HCT116 (cell line): ENCODE data around the gene PITRM1. TPM values are rescaled to one million over a fixed set of nuclear protein-coding genes. Genes with fewer than 3 reads are reported as not detected.

ENCODE experiments used
- ATAC-seq: fragments of 200-7000 bp; cut with Tn5 transposase; 2 replicates; pipeline ENCODE4 v1.9.1; 2020; ENCODE audit warnings: mild to moderate bottlenecking, moderate library complexity
- BruUV-seq: library from RNA; stranded (reverse); fragments of 400-500 nt; replicated peaks from 2 replicates; lab custom pipeline; 2021; lab: Mats Ljungman, UMichigan
- CTCF ChIA-PET: fragments of 300-600 bp; sonication (Branson Sonifier 250); formaldehyde crosslinking; loops from one replicate; lab custom pipeline; 2021; ENCODE audit warnings: antibody characterized with exemption; lab: Charles Lee
- POLR2A ChIA-PET: fragments of 300-600, 350-600 bp; sonication (Branson Sonifier 250); formaldehyde crosslinking; loops from one replicate; lab custom pipeline; 2021; ENCODE audit warnings: antibody characterized with exemption; lab: Charles Lee
- RAD21 ChIA-PET, 2 experiments: fragments of 300-600 bp; sonication (Branson Sonifier 250); formaldehyde crosslinking; loops; one replicate each; lab custom pipeline; 2023; ENCODE audit warnings: low total read pairs in 2 of 2; ENCODE audit not compliant: uncharacterized antibody in 2 of 2, unreplicated experiment in 2 of 2, low non-redundant PET in 1 of 2; lab: Charles Lee
- DNase-seq: peaks from one replicate; pipeline ENCODE4 v3.0.0-alpha.2; 2010; ENCODE audit warnings: low read depth, low spot score
- H2AFZ ChIP-seq: fragments of 200-600 bp; shearing (Covaris generic), sonication (generic); 2 replicates; pipeline ENCODE4 v1.6.1; 2017; ENCODE audit warnings: low read depth, mixed run types, mixed read lengths, antibody characterized with exemption, low read length; ENCODE audit not compliant: poor library complexity, severe bottlenecking
- H3K27ac ChIP-seq: 2 replicates; pipeline ENCODE4 v1.5.1; 2012; ENCODE audit warnings: low read depth, low read length
- H3K27me3 ChIP-seq: fragments of 200-600 bp; sonication (generic); 2 replicates; pipeline ENCODE4 v1.6.1; 2016; ENCODE audit warnings: mixed run types, low read length, mixed read lengths; ENCODE audit not compliant: insufficient read depth
- H3K36me3 ChIP-seq, 2 experiments: fragments of 200-500 bp in 1 of 2; fragments of 200-600 bp in 1 of 2; sonication (Bioruptor generic) in 1 of 2; sonication (generic) in 1 of 2; 2 replicates each; pipeline versions ENCODE4 v1.5.1 to v1.6.1; 2014 to 2016; ENCODE audit warnings: low read length in 2 of 2, inconsistent platforms in 1 of 2, mixed read lengths in 1 of 2, mixed run types in 1 of 2; ENCODE audit not compliant: insufficient read depth in 2 of 2, control insufficient read depth in 1 of 2
- H3K4me1 ChIP-seq, 2 experiments: fragments of 200-600 bp in 1 of 2; sonication (generic) in 1 of 2; 2 replicates each; pipeline versions ENCODE4 v1.5.1 to v1.6.1; 2012 to 2017; ENCODE audit warnings: low read length in 2 of 2, inconsistent platforms in 1 of 2, mild to moderate bottlenecking in 1 of 2, mixed read lengths in 1 of 2, mixed run types in 1 of 2, moderate library complexity in 1 of 2; ENCODE audit not compliant: insufficient read depth in 2 of 2, control insufficient read depth in 1 of 2
- H3K4me2 ChIP-seq: fragments of 200-600 bp; sonication (generic); 2 replicates; pipeline ENCODE4 v1.6.1; 2017; ENCODE audit warnings: mixed run types, low read length, mixed read lengths
- H3K4me3 ChIP-seq, 2 experiments: fragments of 200-600 bp in 1 of 2; sonication (generic) in 1 of 2; replicated peaks in 1 of 2; 2 replicates each; pipeline ENCODE4 v1.5.1; 2011 to 2016; ENCODE audit warnings: low read length in 2 of 2, control low read depth in 1 of 2, low read depth in 1 of 2, mild to moderate bottlenecking in 1 of 2, mixed read lengths in 1 of 2, mixed run types in 1 of 2
- H3K79me2 ChIP-seq: fragments of 200-600 bp; sonication (generic); 2 replicates; pipeline ENCODE4 v1.6.1; 2017; ENCODE audit warnings: mild to moderate bottlenecking, mixed run types, low read length, moderate library complexity, mixed read lengths; ENCODE audit not compliant: insufficient read depth
- H3K9ac ChIP-seq: fragments of 200-600 bp; sonication (generic); 2 replicates; pipeline ENCODE4 v1.6.1; 2016; ENCODE audit warnings: low read length, mixed read lengths
- H3K9me2 ChIP-seq: fragments of 200-600 bp; sonication (generic), shearing (Covaris generic); 2 replicates; pipeline ENCODE4 v1.6.1; 2017; ENCODE audit warnings: mixed run types, mild to moderate bottlenecking, moderate library complexity; ENCODE audit not compliant: insufficient read depth
- H3K9me3 ChIP-seq, 2 experiments: fragments of 200-500 bp in 1 of 2; fragments of 200-600 bp in 1 of 2; sonication (Bioruptor generic) in 1 of 2; sonication (generic) in 1 of 2; 2 replicates each; pipeline ENCODE4 v1.6.1; 2014 to 2017; ENCODE audit warnings: low read length in 2 of 2, mixed read lengths in 2 of 2, inconsistent platforms in 1 of 2, low read depth in 1 of 2, mild to moderate bottlenecking in 1 of 2, mixed run types in 1 of 2, moderate library complexity in 1 of 2; ENCODE audit not compliant: control insufficient read depth in 1 of 2, insufficient read depth in 1 of 2
- H4K20me1 ChIP-seq: fragments of 200-600 bp; sonication (generic), shearing (Covaris generic); 2 replicates; pipeline ENCODE4 v1.6.1; 2017; ENCODE audit warnings: mixed run types, mild to moderate bottlenecking, moderate library complexity; ENCODE audit not compliant: insufficient read depth
- ATF3 ChIP-seq: IDR thresholded peaks from 2 replicates; pipeline ENCODE4 v1.6.1; 2012
- CBX3 ChIP-seq: IDR thresholded peaks from 2 replicates; pipeline ENCODE4 v1.6.1; 2012; ENCODE audit warnings: low read depth
- CEBPB ChIP-seq: IDR thresholded peaks from 2 replicates; pipeline ENCODE4 v1.6.1; 2012; ENCODE audit warnings: low read depth
- CTCF ChIP-seq, 3 experiments: fragments of 200-600 bp in 1 of 3; sonication (generic) in 1 of 3; IDR thresholded peaks in 2 of 3; conservative IDR thresholded peaks in 1 of 3; 2 replicates each; pipeline ENCODE4 v1.5.1; 2012 to 2017; ENCODE audit warnings: low read depth in 2 of 3, low read length in 2 of 3, antibody characterized with exemption in 1 of 3, borderline replicate concordance in 1 of 3, control low read depth in 1 of 3, mild to moderate bottlenecking in 1 of 3, mixed read lengths in 1 of 3, mixed run types in 1 of 3, moderate library complexity in 1 of 3; ENCODE audit not compliant: insufficient read depth in 1 of 3
- EGR1 ChIP-seq: IDR thresholded peaks from 2 replicates; pipeline ENCODE4 v1.6.1; 2012; ENCODE audit warnings: low read depth
- EZH2 ChIP-seq: fragments of 200-600 bp; sonication (generic); IDR thresholded peaks from 2 replicates; pipeline ENCODE4 v1.6.1; 2017; ENCODE audit warnings: antibody characterized with exemption, mixed run types
- FOSL1 ChIP-seq: IDR thresholded peaks from 2 replicates; pipeline ENCODE4 v1.6.1; 2012; ENCODE audit warnings: low read depth
- JUND ChIP-seq: IDR thresholded peaks from 2 replicates; pipeline ENCODE4 v1.6.1; 2012
- POLR2A ChIP-seq: IDR thresholded peaks from 2 replicates; pipeline ENCODE4 v1.7.0; 2011; ENCODE audit warnings: borderline replicate concordance; ENCODE audit not compliant: insufficient read depth, insufficient read length; ENCODE audit errors: extremely low read depth
- POLR2AphosphoS5 ChIP-seq: IDR thresholded peaks from 2 replicates; pipeline ENCODE4 v1.6.1; 2011; ENCODE audit warnings: mild to moderate bottlenecking, low read depth, low read length, moderate library complexity
- SIN3A ChIP-seq: IDR thresholded peaks from 2 replicates; pipeline ENCODE4 v1.6.1; 2012; ENCODE audit warnings: low read depth
- SRF ChIP-seq: IDR thresholded peaks from 2 replicates; pipeline ENCODE4 v1.6.1; 2012; ENCODE audit warnings: low read depth
- YY1 ChIP-seq: IDR thresholded peaks from 2 replicates; pipeline ENCODE4 v1.6.1; 2011; ENCODE audit warnings: low read length, low read depth, moderate library complexity, mild to moderate bottlenecking; ENCODE audit not compliant: insufficient replicate concordance; ENCODE audit errors: extremely low read depth
- ZFX ChIP-seq: fragments of 450-650 bp; IDR thresholded peaks from 2 replicates; pipeline ENCODE4 v1.6.1; 2017
- ZNF274 ChIP-seq: fragments of 200-500 bp; sonication (Bioruptor generic); IDR thresholded peaks from 2 replicates; pipeline ENCODE4 v1.6.1; 2014; ENCODE audit warnings: mild to moderate bottlenecking, low read depth, low read length, inconsistent platforms
- intact Hi-C: fragments of 100-400 bp; cut with micrococcal nuclease; formaldehyde crosslinking; loops from 2 replicates; pipeline ENCODE4 v1.10.0; 2022
- total RNA-seq: library from RNA; stranded (reverse); gene quantifications from one replicate; pipeline ENCODE4 v1.2.1, GENCODE V29; 2021; ENCODE audit not compliant: unreplicated experiment

The PITRM1 gene
- total RNA-seq, 1 experiment from 2014 or later: 59.5 TPM

GRCh38 chr10:3116508-3117100 is 56.0 kb downstream of the PITRM1 start:
- BruUV-seq: no TSS peak
- H3K4me2 ChIP-seq: no peak overlapping the region
- no peaks in the 10 kb centered on the region for H4K20me1 ChIP-seq
- intact Hi-C loops: no loop called here
- H3K9me3 ChIP-seq: no peaks in the 10 kb centered on the region
- no peak overlapping the region for H2AFZ ChIP-seq
- no peak overlapping the region for H3K4me3 ChIP-seq
- no peaks in the 10 kb centered on the region for H3K9me2 ChIP-seq
- DNase-seq: no peak
- H3K36me3 ChIP-seq: peaks cover 49 to 67% of the 10 kb centered on the region in 2 experiments
- RAD21 ChIA-PET: no interaction called here
- H3K4me1 ChIP-seq: no peaks in the 10 kb centered on the region
- no peaks in the 10 kb centered on the region for H3K27me3 ChIP-seq
- no peak overlapping the region for H3K9ac ChIP-seq
- TF ChIP-seq YY1: no peak
- TF ChIP-seq EZH2: no peak
- no peak for TF ChIP-seq EGR1
- no peak for TF ChIP-seq CBX3
- TF ChIP-seq CEBPB: no peak
- no peak for TF ChIP-seq ZNF274
- no peak for TF ChIP-seq JUND
- no peak for TF ChIP-seq ATF3
- TF ChIP-seq ZFX: no peak
- TF ChIP-seq POLR2AphosphoS5: no peak
- TF ChIP-seq SRF: no peak
- TF ChIP-seq CTCF (IDR thresholded peaks at IDR 0.05 in 2 of 3, conservative IDR thresholded peaks at IDR 0.05 in 1 of 3; ENCODE audit: borderline replicate concordance in 1 of 3, insufficient read depth in 1 of 3, low read depth in 2 of 3, low read length in 2 of 3): no peak
- TF ChIP-seq SIN3A: no peak
- no peak for TF ChIP-seq FOSL1
- TF ChIP-seq POLR2A: no peak
- TF ChIP-seq, all 23 proteins: peak for 0
- no peak for ATAC-seq
- ChIA-PET CTCF (no interaction called here), POLR2A (no interaction called here)
- no peak overlapping the region for H3K27ac ChIP-seq
- peaks cover 26% of the 10 kb centered on the region for H3K79me2 ChIP-seq
